H9 (cell line): Measurements from ENCODE around the gene MYT1. TPM values are rescaled to one million over a fixed set of nuclear protein-coding genes. Genes with fewer than 3 reads are reported as not detected.
A peak's percentile ranks its signal among the peaks of the same experiment; 100 is the strongest.

Experiments used
- DNase-seq: peaks from one replicate; pipeline ENCODE4 v3.0.0-alpha.2; 2017
- H2AFZ ChIP-seq: one replicate; pipeline ENCODE4 v1.6.1; 2013; ENCODE audit warnings: mild to moderate bottlenecking, low read length, control low read depth, moderate library complexity
- H2AK5ac ChIP-seq: 2 replicates; pipeline ENCODE4 v1.6.1; 2013; ENCODE audit warnings: low read length, control low read depth, mixed read lengths; ENCODE audit not compliant: insufficient read length
- H2BK120ac ChIP-seq: one replicate; pipeline ENCODE4 v1.6.1; 2013; ENCODE audit warnings: low read depth, mild to moderate bottlenecking, low read length, control low read depth, inconsistent platforms; ENCODE audit not compliant: poor library complexity, severe bottlenecking
- H2BK12ac ChIP-seq: 2 replicates; pipeline ENCODE4 v1.6.1; 2013; ENCODE audit warnings: low read length, control low read depth, mixed read lengths, low read depth; ENCODE audit not compliant: insufficient read length
- H2BK15ac ChIP-seq: 2 replicates; pipeline ENCODE4 v1.6.1; 2013; ENCODE audit warnings: low read depth, low read length, control low read depth
- H2BK20ac ChIP-seq: one replicate; pipeline ENCODE4 v1.6.1; 2013; ENCODE audit warnings: low read depth, mild to moderate bottlenecking, low read length, control low read depth, inconsistent platforms; ENCODE audit not compliant: poor library complexity, severe bottlenecking
- H2BK5ac ChIP-seq: 2 replicates; pipeline ENCODE4 v1.6.1; 2013; ENCODE audit warnings: low read length, control low read depth, mixed read lengths; ENCODE audit not compliant: insufficient read length
- H3K14ac ChIP-seq: 2 replicates; pipeline ENCODE4 v1.6.1; 2013; ENCODE audit warnings: low read length, control low read depth; ENCODE audit not compliant: insufficient read depth
- H3K18ac ChIP-seq: 2 replicates; pipeline ENCODE4 v1.6.1; 2013; ENCODE audit warnings: low read depth, mild to moderate bottlenecking, mixed read lengths, low read length, control low read depth; ENCODE audit not compliant: insufficient read length
- H3K23ac ChIP-seq: 2 replicates; pipeline ENCODE4 v1.6.1; 2013; ENCODE audit warnings: low read length, control low read depth, mixed read lengths, low read depth; ENCODE audit not compliant: insufficient read length
- H3K23me2 ChIP-seq: 2 replicates; pipeline ENCODE4 v1.6.1; 2013; ENCODE audit warnings: low read depth, mild to moderate bottlenecking, mixed read lengths, low read length, control low read depth; ENCODE audit not compliant: insufficient read length, poor library complexity, severe bottlenecking
- H3K27ac ChIP-seq: 2 replicates; pipeline ENCODE4 v1.5.1; 2013; ENCODE audit warnings: low read length, control low read depth, mixed read lengths, low read depth; ENCODE audit not compliant: insufficient read length
- H3K27me3 ChIP-seq: 2 replicates; pipeline ENCODE4 v1.6.1; 2013; ENCODE audit warnings: low read length, control low read depth, inconsistent platforms; ENCODE audit not compliant: insufficient read depth
- H3K4ac ChIP-seq: 2 replicates; pipeline ENCODE4 v1.6.1; 2013; ENCODE audit warnings: low read depth, mild to moderate bottlenecking, control low read depth, inconsistent platforms, low read length, moderate library complexity
- H3K4me1 ChIP-seq: 2 replicates; pipeline ENCODE4 v1.6.1; 2013; ENCODE audit warnings: low read length, control low read depth, inconsistent platforms; ENCODE audit not compliant: insufficient read depth
- H3K4me2 ChIP-seq: 2 replicates; pipeline ENCODE4 v1.6.1; 2013; ENCODE audit warnings: low read length, control low read depth, mixed read lengths; ENCODE audit not compliant: insufficient read length, insufficient read depth
- H3K56ac ChIP-seq: 2 replicates; pipeline ENCODE4 v1.6.1; 2013; ENCODE audit warnings: low read depth, mild to moderate bottlenecking, mixed read lengths, low read length, control low read depth; ENCODE audit not compliant: insufficient read length
- H3K79me1 ChIP-seq: 2 replicates; pipeline ENCODE4 v1.6.1; 2013; ENCODE audit warnings: low read depth, mild to moderate bottlenecking, moderate library complexity, low read length, control low read depth, inconsistent platforms; ENCODE audit not compliant: insufficient read depth, poor library complexity, severe bottlenecking
- H3K79me2 ChIP-seq: 2 replicates; pipeline ENCODE4 v1.6.1; 2013; ENCODE audit warnings: low read length, control low read depth, inconsistent platforms; ENCODE audit not compliant: insufficient read depth
- H3K9ac ChIP-seq: 2 replicates; pipeline ENCODE4 v1.6.1; 2013; ENCODE audit warnings: low read length, control low read depth, mixed read lengths; ENCODE audit not compliant: insufficient read length; ENCODE audit errors: extremely low read depth
- H3K9me3 ChIP-seq: one replicate; pipeline ENCODE4 v1.6.1; 2013; ENCODE audit warnings: low read depth, low read length, inconsistent platforms; ENCODE audit not compliant: control insufficient read depth
- H3T11ph ChIP-seq: one replicate; pipeline ENCODE4 v1.6.1; 2013; ENCODE audit warnings: mild to moderate bottlenecking, low read length, control low read depth, inconsistent platforms
- H4K20me1 ChIP-seq: one replicate; pipeline ENCODE4 v1.6.1; 2013; ENCODE audit not compliant: control insufficient read depth, insufficient read length, insufficient read depth
- H4K5ac ChIP-seq: 2 replicates; pipeline ENCODE4 v1.6.1; 2013; ENCODE audit warnings: low read depth, mild to moderate bottlenecking, mixed read lengths, low read length, control low read depth; ENCODE audit not compliant: insufficient read length
- H4K8ac ChIP-seq: replicated peaks from 2 replicates; pipeline ENCODE4 v1.6.1; 2013; ENCODE audit warnings: low read length, control low read depth, mixed read lengths, low read depth; ENCODE audit not compliant: insufficient read length
- H4K91ac ChIP-seq: 2 replicates; pipeline ENCODE4 v1.6.1; 2013; ENCODE audit warnings: low read depth, mild to moderate bottlenecking, moderate library complexity, mixed read lengths, low read length, control low read depth; ENCODE audit not compliant: insufficient read length
- H3K27ac Mint-ChIP-seq, 3 experiments: 2 replicates in 2 of 3; 3 replicates in 1 of 3; pipeline ENCODE4 v1.8.0; 2020 to 2021; ENCODE audit warnings: mixed read lengths in 3 of 3, mild to moderate bottlenecking in 1 of 3, moderate library complexity in 1 of 3
- H3K27me3 Mint-ChIP-seq: 2 replicates; pipeline ENCODE4 v1.8.0; 2021; ENCODE audit warnings: low read depth, mild to moderate bottlenecking, moderate library complexity, mixed read lengths
- H3K36me3 Mint-ChIP-seq, 3 experiments: 2 replicates in 2 of 3; 3 replicates in 1 of 3; pipeline ENCODE4 v1.8.0; 2020 to 2021; ENCODE audit warnings: low read depth in 3 of 3, mixed read lengths in 3 of 3; ENCODE audit not compliant: insufficient read depth in 1 of 3
- H3K4me1 Mint-ChIP-seq, 2 experiments: 2 replicates each; pipeline ENCODE4 v1.8.0; 2020; ENCODE audit warnings: mixed read lengths in 2 of 2
- H3K4me3 Mint-ChIP-seq, 2 experiments: 2 replicates in 1 of 2; 3 replicates in 1 of 2; pipeline ENCODE4 v1.8.0; 2020 to 2021; ENCODE audit warnings: mild to moderate bottlenecking in 2 of 2, mixed read lengths in 2 of 2, moderate library complexity in 1 of 2
- H3K9me3 Mint-ChIP-seq, 2 experiments: 2 replicates in 1 of 2; 3 replicates in 1 of 2; pipeline ENCODE4 v1.8.0; 2020; ENCODE audit warnings: mild to moderate bottlenecking in 2 of 2, mixed read lengths in 2 of 2, moderate library complexity in 1 of 2
- WGBS: extraction: QIAGEN DNeasy Blood & Tissue Kit; methylation state at CpG from one replicate; pipeline ENCODE4 v1.1.7; 2013; ENCODE audit warnings: missing lambda C conversion rate, low lambda C conversion rate, mixed read lengths; ENCODE audit not compliant: insufficient read length; ENCODE audit errors: extremely low coverage; 5-methylcytosine and 5-hydroxymethylcytosine counted together
- total RNA-seq: library from RNA; stranded (reverse); gene quantifications from 2 replicates; pipeline ENCODE4 v1.2.1, GENCODE V29; 2021
- TF ChIP-seq, protein P1 (sequence below): fragments of 200-600 bp; sonication (generic); conservative IDR thresholded peaks from 3 replicates; pipeline ENCODE4 v1.8.0; 2021; ENCODE audit warnings: antibody characterized with exemption, mild to moderate bottlenecking

The MYT1 gene
- total RNA-seq, 1 experiment from 2014 or later: 0.79 TPM

DNA sequence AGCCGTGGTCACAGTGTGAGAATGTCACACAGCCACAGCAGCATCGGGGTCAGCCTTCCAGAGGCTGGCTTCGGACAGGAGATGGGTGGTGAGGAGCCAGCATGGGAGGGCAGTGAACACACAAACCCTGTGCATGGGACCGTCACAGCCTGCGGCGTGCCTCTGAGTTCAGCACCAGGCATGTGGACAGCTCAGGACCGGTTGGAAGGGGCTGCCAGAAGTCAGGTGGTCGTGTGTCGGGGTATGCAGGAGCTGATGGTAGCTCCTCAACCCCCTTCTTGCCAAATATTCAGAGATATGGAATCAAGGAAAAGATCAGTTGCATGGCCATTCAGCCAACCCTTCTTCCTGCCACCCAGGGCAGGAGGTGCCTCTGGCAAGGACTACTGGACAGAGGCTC lies 28.2 kb downstream of the MYT1 start:
- WGBS: no CpG with 5 or more reads among the region's 9 CpGs
- peak; percentile 62 for DNase-seq
- H2AK5ac ChIP-seq: no peak overlapping the region

More for the DNA sequence above, 28.2 kb downstream of the MYT1 start:
- Histone ChIP-seq H3K56ac (no peak overlapping the region), H3K23ac (no peak overlapping the region), H3K18ac (no peak overlapping the region), H2AFZ (no peak overlapping the region), H3K27me3 (no peaks in the 10 kb centered on the region), H4K20me1 (no peaks in the 10 kb centered on the region), H3K4ac (no peak overlapping the region), H4K91ac (no peak overlapping the region), H3K9ac (no peak overlapping the region), H2BK120ac (no peak overlapping the region), H3K79me1 (no peaks in the 10 kb centered on the region), H2BK15ac (no peak overlapping the region), H4K8ac (no peak overlapping the region), H3K14ac (no peak overlapping the region), H3K79me2 (no peaks in the 10 kb centered on the region), H3K27ac (no peak overlapping the region), H3K23me2 (no peaks in the 10 kb centered on the region), H3T11ph (no peak overlapping the region), H3K4me1 (peaks cover 23% of the 10 kb centered on the region; the same call in 1 of the 2 replicates), H2BK12ac (no peak overlapping the region), H3K9me3 (no peaks in the 10 kb centered on the region), H3K4me2 (no peak overlapping the region), H2BK5ac (no peak overlapping the region), H2BK20ac (no peak overlapping the region), H4K5ac (no peak overlapping the region)
- Mint-ChIP-seq H3K36me3 (no peaks in the 10 kb centered on the region; a peak in 1 of 7 replicates), H3K4me3 (no peak overlapping the region), H3K4me1 (peaks cover 61 to 74% of the 10 kb centered on the region in 2 experiments), H3K27ac (no peak overlapping the region), H3K27me3 (peaks cover 11% of the 10 kb centered on the region), H3K9me3 (peaks cover 0 to 2% of the 10 kb centered on the region in 2 experiments; a peak in 2 of 5 replicates)
- TF ChIP-seq, protein P1, sequence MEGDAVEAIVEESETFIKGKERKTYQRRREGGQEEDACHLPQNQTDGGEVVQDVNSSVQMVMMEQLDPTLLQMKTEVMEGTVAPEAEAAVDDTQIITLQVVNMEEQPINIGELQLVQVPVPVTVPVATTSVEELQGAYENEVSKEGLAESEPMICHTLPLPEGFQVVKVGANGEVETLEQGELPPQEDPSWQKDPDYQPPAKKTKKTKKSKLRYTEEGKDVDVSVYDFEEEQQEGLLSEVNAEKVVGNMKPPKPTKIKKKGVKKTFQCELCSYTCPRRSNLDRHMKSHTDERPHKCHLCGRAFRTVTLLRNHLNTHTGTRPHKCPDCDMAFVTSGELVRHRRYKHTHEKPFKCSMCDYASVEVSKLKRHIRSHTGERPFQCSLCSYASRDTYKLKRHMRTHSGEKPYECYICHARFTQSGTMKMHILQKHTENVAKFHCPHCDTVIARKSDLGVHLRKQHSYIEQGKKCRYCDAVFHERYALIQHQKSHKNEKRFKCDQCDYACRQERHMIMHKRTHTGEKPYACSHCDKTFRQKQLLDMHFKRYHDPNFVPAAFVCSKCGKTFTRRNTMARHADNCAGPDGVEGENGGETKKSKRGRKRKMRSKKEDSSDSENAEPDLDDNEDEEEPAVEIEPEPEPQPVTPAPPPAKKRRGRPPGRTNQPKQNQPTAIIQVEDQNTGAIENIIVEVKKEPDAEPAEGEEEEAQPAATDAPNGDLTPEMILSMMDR: no peak
